Measurements from ENCODE around the gene NPHS1. TPM values are rescaled to one million over a fixed set of nuclear protein-coding genes. Genes with fewer than 3 reads are reported as not detected.

Gene NPHS1
- total RNA-seq, 4 donors from 2014 or later, result not detected

- intact Hi-C loops (cut with DNase I), result no loop called here
- Histone ChIP-seq H3K36me3 (no peaks in the 10 kb centered on the region), H3K4me1 (no peaks in the 10 kb centered on the region), H3K27me3 (peaks cover 0 to 59% (median 0%) of the 10 kb centered on the region in 4 donors), H3K4me3 (no peak within 1 kb of the TSS), H3K27ac (no peak within 1 kb of the TSS), H3K9me3 (no peaks in the 10 kb centered on the region)
- DNase-seq, result no peak
- 40 to 70% methylated on average over 1 to 5 of the region's 26 CpGs for WGBS, 2 donors
- no peak for TF ChIP-seq CTCF (IDR thresholded peaks at IDR 0.05)
- no peak for TF ChIP-seq POLR2A (IDR thresholded peaks at IDR 0.05)
Measured at GRCh38 chr19:35812220-35813042, 39.9 kb downstream of the NPHS1 start, which contains the start of gene PRODH2. TSS of gene PRODH2 (minus strand) at chr19:35812845. CDS start at chr19:35812805, 40 bp downstream.

- Histone ChIP-seq H3K36me3 (no peaks in the 10 kb centered on the region), H3K9me3 (no peaks in the 10 kb centered on the region), H3K4me1 (no peaks in the 10 kb centered on the region), H3K27me3 (peaks cover 0 to 59% (median 0%) of the 10 kb centered on the region in 4 donors), H3K4me3 (no peak overlapping the region), H3K27ac (no peak overlapping the region)
- no peak for DNase-seq
- no peak for TF ChIP-seq POLR2A (IDR thresholded peaks at IDR 0.05)
- intact Hi-C loops (cut with DNase I), result no loop called here
- WGBS, 2 donors, result 33 to 70% methylated on average over 1 to 6 of the region's 18 CpGs
Measured at GRCh38 chr19:35811317-35812219, 40.7 kb downstream of the NPHS1 start.

- intact Hi-C loops (cut with DNase I), result no loop called here
- 88 to 94% methylated on average over 5 of the region's 5 CpGs for WGBS, 2 donors
- H3K27me3 ChIP-seq, result peaks cover 0 to 42% (median 0%) of the 10 kb centered on the region in 4 donors
Measured at GRCh38 chr19:35807633-35808032, 44.7 kb downstream of the NPHS1 start.

GRCh38 chr19:35806597-35806996 is 45.7 kb downstream of the NPHS1 start:
- Histone ChIP-seq H3K9me3 (no peaks in the 10 kb centered on the region), H3K4me3 (no peak overlapping the region), H3K27ac (no peak overlapping the region), H3K4me1 (no peaks in the 10 kb centered on the region), H3K27me3 (peaks cover 0 to 36% (median 0%) of the 10 kb centered on the region in 4 donors), H3K36me3 (no peaks in the 10 kb centered on the region)
- TF ChIP-seq CTCF (IDR thresholded peaks at IDR 0.05) (no peak), POLR2A (IDR thresholded peaks at IDR 0.05) (no peak)
- no peak for DNase-seq
- intact Hi-C loops (cut with DNase I), result no loop called here
- 83% methylated on average over 1 of the region's 18 CpGs; no CpG with 5 or more reads in 1 of the 2 donors for WGBS, 2 donors

More at GRCh38 chr19:35807633-35808032, 44.7 kb downstream of the NPHS1 start:
- Histone ChIP-seq H3K4me1 (no peaks in the 10 kb centered on the region), H3K27ac (no peak overlapping the region), H3K4me3 (no peak overlapping the region), H3K9me3 (no peaks in the 10 kb centered on the region), H3K36me3 (no peaks in the 10 kb centered on the region)
- TF ChIP-seq CTCF (IDR thresholded peaks at IDR 0.05), result no peak
- no peak for TF ChIP-seq POLR2A (IDR thresholded peaks at IDR 0.05)
- no peak for DNase-seq

- TF ChIP-seq CTCF (IDR thresholded peaks at IDR 0.05), result no peak
- TF ChIP-seq POLR2A (IDR thresholded peaks at IDR 0.05), result no peak
- Histone ChIP-seq H3K4me1 (no peaks in the 10 kb centered on the region), H3K27ac (no peak overlapping the region), H3K4me3 (no peak overlapping the region), H3K27me3 (peaks cover 0 to 43% (median 0%) of the 10 kb centered on the region in 4 donors), H3K9me3 (no peaks in the 10 kb centered on the region), H3K36me3 (no peaks in the 10 kb centered on the region)
- no peak for DNase-seq
- intact Hi-C loops (cut with DNase I), result no loop called here
- 69 to 78% methylated on average over 3 to 4 of the region's 5 CpGs for WGBS, 2 donors
Measured at GRCh38 chr19:35805526-35806102, 46.7 kb downstream of the NPHS1 start.
